ENCODE results near the gene HNRNPUL1. TPM values are rescaled to one million over a fixed set of nuclear protein-coding genes. Genes with fewer than 3 reads are reported as not detected.
A peak's percentile ranks its signal among the peaks of the same experiment; 100 is the strongest.

The HNRNPUL1 gene
- polyA plus RNA-seq, 3 donors from 2014 or later, result 23.3 to 103 (median 48.8) TPM

DNA sequence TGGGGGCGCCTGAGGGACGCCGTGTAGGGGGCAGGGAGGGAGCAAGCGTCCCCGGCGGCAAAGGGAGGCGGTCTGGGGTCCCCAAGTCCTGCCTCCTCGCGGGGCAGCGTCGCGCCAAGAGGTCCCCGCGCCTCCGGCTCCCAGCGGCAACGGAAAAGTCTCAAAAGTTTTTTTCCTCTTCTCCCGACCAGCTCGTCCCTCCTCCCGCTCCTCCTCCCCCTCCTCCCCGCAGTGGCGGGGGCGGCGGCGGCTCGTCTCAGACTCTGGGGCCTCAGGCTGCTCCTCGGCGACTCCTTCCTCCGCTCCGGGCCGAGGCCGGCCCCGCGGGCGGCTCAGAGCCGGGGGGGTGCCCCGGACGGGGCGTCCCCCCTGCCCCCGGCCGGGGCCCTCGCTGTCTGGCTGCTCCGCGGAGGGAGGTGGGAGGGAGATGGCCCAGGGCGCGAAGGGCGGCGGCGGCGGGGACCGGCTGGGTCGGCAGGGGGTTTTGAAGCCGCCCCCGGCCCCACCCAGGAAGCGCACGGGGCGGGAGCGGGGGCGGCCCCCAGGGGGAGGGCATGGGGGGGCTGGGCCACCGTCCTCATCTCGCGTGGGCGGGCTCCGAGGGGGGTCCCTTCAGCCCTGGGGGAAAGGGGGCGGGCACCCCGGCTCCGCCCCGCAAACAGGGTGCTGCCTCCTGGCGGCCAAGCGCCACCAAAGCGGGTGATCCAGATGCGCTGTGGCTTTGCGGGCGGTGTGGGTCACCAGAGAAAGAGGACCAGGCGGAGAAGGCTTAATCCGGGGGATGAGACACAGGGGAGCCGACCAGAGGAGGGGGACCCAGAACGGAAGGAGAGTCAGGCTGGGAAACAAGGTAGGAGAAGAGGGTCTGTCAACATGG, 89.5 kb downstream of the HNRNPUL1 start, which contains the start of gene TGFB1:
TSS of gene TGFB1 (minus strand) at position 457 of the 877 bp plus-strand sequence. CDS start 878 bp downstream, outside the sequence.
- peak within 1 kb of the TSS; percentile 98 to 100 (median 100) for H3K4me3 Mint-ChIP-seq
- H3K27me3 Mint-ChIP-seq (ENCODE audit: low read depth in 3 of 3), result peaks cover 41 to 66% (median 46%) of the 10 kb centered on the region in 3 donors
- peaks cover 53 to 58% of the 10 kb centered on the region in 2 donors for H3K4me1 Mint-ChIP-seq
- peaks cover 3 to 11% (median 9%) of the 10 kb centered on the region in 3 donors for H3K36me3 Mint-ChIP-seq
- peak; percentile 94 to 97 (median 96) for DNase-seq
- peaks cover 0 to 4% (median 0%) of the 10 kb centered on the region in 6 donors for H3K9me3 Mint-ChIP-seq
- H3K27ac Mint-ChIP-seq, result peak within 1 kb of the TSS; percentile 95 to 100 (median 99)

DNA sequence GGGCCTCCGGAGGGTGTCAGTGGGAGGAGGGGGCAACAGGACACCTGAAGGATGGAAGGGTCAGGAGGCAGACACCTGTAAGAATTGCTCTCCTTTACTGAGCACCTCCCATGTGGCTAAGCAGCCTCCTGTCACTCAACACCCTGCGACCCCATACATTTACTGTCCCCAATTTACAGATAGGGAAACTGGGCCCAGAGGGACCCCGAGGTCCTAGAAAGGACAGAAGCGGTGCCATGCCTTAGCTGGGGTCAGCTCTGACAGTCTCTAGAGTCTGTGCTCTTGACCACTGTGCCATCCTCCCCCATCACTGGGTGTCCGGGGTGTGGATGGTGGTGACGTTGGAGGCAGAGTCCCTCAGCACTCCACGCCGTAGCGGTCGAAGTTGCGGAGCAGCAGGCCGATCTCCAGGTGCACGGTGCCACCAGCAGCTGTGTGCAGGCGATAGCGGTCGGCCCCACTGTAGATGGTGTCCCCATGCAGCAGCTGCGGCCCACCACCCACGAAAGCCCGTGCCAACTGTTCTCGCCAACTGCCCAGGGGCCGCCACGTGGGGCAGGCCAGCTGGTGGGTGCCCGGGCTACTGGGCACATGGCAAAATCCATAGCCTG, 90.3 kb downstream of the HNRNPUL1 start:
- H3K4me1 Mint-ChIP-seq, result peaks cover 46 to 50% of the 10 kb centered on the region in 2 donors
- no peak for DNase-seq
- H3K27me3 Mint-ChIP-seq (ENCODE audit: low read depth in 3 of 3), result peaks cover 34 to 58% (median 38%) of the 10 kb centered on the region in 3 donors
- peak overlapping the region; percentile 93 to 99 (median 96) for H3K27ac Mint-ChIP-seq
- peaks cover 0 to 6% (median 4%) of the 10 kb centered on the region in 3 donors for H3K36me3 Mint-ChIP-seq
- peaks cover 0 to 4% (median 0%) of the 10 kb centered on the region in 6 donors for H3K9me3 Mint-ChIP-seq
- peak overlapping the region; percentile 77 to 100 (median 83) for H3K4me3 Mint-ChIP-seq

DNA sequence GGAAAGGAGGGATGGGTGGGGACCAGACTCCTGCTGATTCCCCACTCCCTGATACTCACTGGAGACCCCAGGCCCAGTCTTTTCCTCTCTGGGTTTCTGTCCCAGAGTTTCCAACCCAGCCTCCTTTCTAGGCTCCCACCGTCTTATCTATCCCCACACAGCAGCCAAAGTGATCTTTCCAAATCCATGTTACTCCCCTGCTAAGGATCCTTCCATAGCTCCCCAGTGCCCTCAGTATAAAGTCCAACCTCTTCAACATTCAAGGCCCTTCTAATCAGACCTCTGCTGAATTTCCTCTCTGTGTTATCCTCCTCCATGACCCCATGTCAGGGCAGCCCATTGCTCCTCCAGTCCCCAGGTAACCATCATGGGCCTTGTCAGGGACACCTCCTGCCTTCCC, 90.9 kb downstream of the HNRNPUL1 start:
- H3K4me1 Mint-ChIP-seq, result peaks cover 40 to 45% of the 10 kb centered on the region in 2 donors

DNA sequence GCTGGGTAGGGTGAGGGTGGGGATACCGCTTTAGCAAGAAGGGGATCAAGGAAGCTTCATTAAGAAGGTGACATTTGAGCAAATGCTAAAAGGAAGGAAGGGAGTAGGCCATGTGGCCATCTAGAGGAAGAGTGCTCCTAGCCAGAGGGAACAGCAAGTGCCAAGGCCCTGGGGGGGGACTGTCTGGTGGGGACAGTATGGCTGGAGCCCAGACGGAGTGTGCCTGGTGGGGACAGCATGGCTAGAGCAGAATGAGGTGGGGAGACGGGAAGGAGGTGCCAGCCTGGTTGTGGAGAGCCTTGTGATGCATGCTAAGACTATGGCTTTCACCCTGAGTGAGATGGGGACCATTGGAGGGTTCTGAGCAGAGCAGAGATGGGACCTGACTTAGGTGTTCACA, 91.6 kb downstream of the HNRNPUL1 start:
- DNase-seq, result no peak
- Mint-ChIP-seq H3K4me1 (peaks cover 37 to 42% of the 10 kb centered on the region in 2 donors), H3K27ac (peak overlapping the region in 5 of 6 donors; percentile 71 to 89 (median 87)), H3K9me3 (peaks cover 0 to 4% (median 0%) of the 10 kb centered on the region in 6 donors), H3K4me3 (no peak overlapping the region), H3K27me3 (ENCODE audit: low read depth in 3 of 3) (peaks cover 28 to 46% (median 33%) of the 10 kb centered on the region in 3 donors), H3K36me3 (peaks cover 0 to 3% (median 0%) of the 10 kb centered on the region in 3 donors)

More for the DNA sequence above, 90.9 kb downstream of the HNRNPUL1 start:
- Mint-ChIP-seq H3K4me3 (peak overlapping the region in 3 of 5 donors; percentile 3 to 58 (median 22)), H3K27me3 (ENCODE audit: low read depth in 3 of 3) (peaks cover 32 to 53% (median 35%) of the 10 kb centered on the region in 3 donors), H3K9me3 (peaks cover 0 to 4% (median 0%) of the 10 kb centered on the region in 6 donors), H3K27ac (peak overlapping the region; percentile 71 to 89 (median 86)), H3K36me3 (peaks cover 0 to 4% (median under 1%) of the 10 kb centered on the region in 3 donors)
- DNase-seq, result no peak

DNA sequence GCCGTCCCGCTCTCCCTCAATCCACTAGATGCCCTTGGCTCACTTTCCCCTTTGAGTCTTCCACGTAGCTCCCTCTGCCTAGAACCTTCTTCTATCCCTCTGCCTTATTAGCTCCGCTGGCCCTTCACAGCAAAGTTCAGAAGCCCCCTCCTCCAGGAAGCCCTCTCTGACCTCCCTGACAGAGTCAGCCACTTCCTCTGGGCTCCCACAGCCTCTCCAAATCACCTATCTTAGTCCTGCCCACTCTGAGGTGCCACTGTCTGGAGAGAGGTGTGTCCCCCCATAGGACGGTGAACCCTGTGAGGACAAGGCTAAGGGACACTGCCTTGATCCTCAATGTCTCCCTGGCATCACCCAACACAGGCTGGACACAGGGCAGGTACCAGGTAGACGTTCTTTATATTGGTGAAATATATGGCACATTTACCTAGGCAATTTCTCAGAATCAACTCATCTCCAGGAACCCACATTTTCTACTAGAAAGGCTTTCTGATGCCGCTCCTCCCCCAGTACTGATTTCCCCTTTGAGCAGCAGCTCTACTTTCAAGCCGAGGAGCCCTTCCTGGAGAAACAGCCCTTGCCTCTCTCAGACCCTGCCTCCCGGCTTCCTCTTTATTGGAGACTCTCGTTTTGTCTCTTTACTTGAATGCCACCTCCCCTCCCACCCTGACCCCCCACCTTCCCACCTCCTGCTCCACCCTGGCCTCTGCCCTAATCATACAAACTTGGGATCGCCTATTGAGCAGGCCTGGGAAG, 93.0 kb downstream of the HNRNPUL1 start:
- Mint-ChIP-seq H3K27ac (peak overlapping the region in 4 of 6 donors; percentile 36 to 88 (median 48)), H3K4me3 (no peak overlapping the region), H3K27me3 (ENCODE audit: low read depth in 3 of 3) (peaks cover 16 to 32% (median 19%) of the 10 kb centered on the region in 3 donors), H3K36me3 (no peaks in the 10 kb centered on the region), H3K4me1 (peaks cover 34 to 42% of the 10 kb centered on the region in 2 donors), H3K9me3 (peaks cover 0 to 2% (median 0%) of the 10 kb centered on the region in 6 donors)
- DNase-seq, result no peak

Other genes with a start within 250 kb of the HNRNPUL1 start
- not detected for gene CYP2A13, start 175.9 kb upstream of the HNRNPUL1 start, polyA plus RNA-seq
- not detected for gene CYP2F1, start 149.9 kb upstream of the HNRNPUL1 start, polyA plus RNA-seq
- 1 to 10 TPM in 1 of 3 donors, under 1 TPM in 1, not detected in 1; 0.17 to 1.4 TPM for gene CYP2S1, start 71.2 kb upstream of the HNRNPUL1 start, polyA plus RNA-seq
- gene AXL, start 45.1 kb upstream of the HNRNPUL1 start, polyA plus RNA-seq, result 1 to 10 TPM in 1 of 3 donors, under 1 TPM in 2; 0.61 to 1.2 (median 0.97) TPM
- gene CCDC97, start 45.8 kb downstream of the HNRNPUL1 start, polyA plus RNA-seq, result 10 to 100 TPM; 14.2 to 38.2 (median 16.9) TPM
- gene TGFB1, start 89.5 kb downstream of the HNRNPUL1 start, polyA plus RNA-seq, result 100 to 1,000 TPM in 1 of 3 donors, 10 to 100 TPM in 2; 51.4 to 196 (median 66.4) TPM
- gene B9D2, start 99.8 kb downstream of the HNRNPUL1 start, polyA plus RNA-seq, result 10 to 100 TPM in 2 of 3 donors, 1 to 10 TPM in 1; 8.9 to 14.8 (median 14.7) TPM
- 1 to 10 TPM; 5.2 to 7.0 (median 6.1) TPM for gene TMEM91, start 112.2 kb downstream of the HNRNPUL1 start, polyA plus RNA-seq
- gene EXOSC5, start 133.0 kb downstream of the HNRNPUL1 start, polyA plus RNA-seq, result 10 to 100 TPM; 44.0 to 58.6 (median 50.3) TPM
- 10 to 100 TPM; 70.8 to 76.9 (median 75.5) TPM for gene BCKDHA, start 133.4 kb downstream of the HNRNPUL1 start, polyA plus RNA-seq
- 1 to 10 TPM in 1 of 3 donors, under 1 TPM in 1, not detected in 1; 0.23 to 1.3 TPM for gene B3GNT8, start 163.0 kb downstream of the HNRNPUL1 start, polyA plus RNA-seq
- gene DMAC2, start 175.5 kb downstream of the HNRNPUL1 start, polyA plus RNA-seq, result 10 to 100 TPM; 70.5 to 90.4 (median 77.3) TPM
- not detected for gene ERICH4, start 178.8 kb downstream of the HNRNPUL1 start, polyA plus RNA-seq